Measurements from ENCODE around the gene ZC3H11A. TPM values are rescaled to one million over a fixed set of nuclear protein-coding genes. Genes with fewer than 3 reads are reported as not detected.

ZC3H11A gene
- polyA plus RNA-seq, 1 donor = 114 TPM

DNA sequence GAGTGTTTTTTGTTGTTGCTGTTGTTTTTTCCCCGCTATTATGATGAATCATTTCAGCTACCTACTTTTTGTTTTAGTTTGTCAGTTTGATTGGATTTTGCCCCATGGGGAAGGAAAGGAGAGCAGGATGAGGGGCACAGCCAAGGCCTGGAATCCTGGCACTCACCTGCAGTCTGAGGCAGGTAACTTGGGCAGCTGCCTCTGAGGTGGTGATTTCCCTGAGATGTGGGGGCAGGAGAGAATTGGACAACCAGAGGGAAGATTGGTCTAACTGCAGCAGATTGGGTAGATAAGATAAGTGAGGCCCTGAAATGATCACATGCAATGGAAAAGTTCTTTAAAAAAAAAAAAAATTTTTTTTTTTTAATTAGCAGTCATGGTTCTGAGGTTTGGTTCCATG, 31.9 kb upstream of the ZC3H11A start:
- no peak overlapping the region for H3K27ac ChIP-seq (ENCODE audit: low read length)
- H3K36me3 ChIP-seq (ENCODE audit: control insufficient read depth, insufficient read depth, low read length) = no peaks in the 10 kb centered on the region
- H3K9me3 ChIP-seq (ENCODE audit: control insufficient read depth, low read depth, low read length) = no peaks in the 10 kb centered on the region
- no CpG with 5 or more reads among the region's 1 CpG for WGBS (ENCODE audit: insufficient coverage, low lambda C conversion rate)
- H3K4me3 ChIP-seq (ENCODE audit: low read length) = no peak overlapping the region
- peaks cover 5% of the 10 kb centered on the region for H3K4me1 ChIP-seq (ENCODE audit: control insufficient read depth, insufficient read depth, low read length)
- H3K27me3 ChIP-seq (ENCODE audit: control insufficient read depth, insufficient read depth, low read length) = no peaks in the 10 kb centered on the region
- no peak for DNase-seq

DNA sequence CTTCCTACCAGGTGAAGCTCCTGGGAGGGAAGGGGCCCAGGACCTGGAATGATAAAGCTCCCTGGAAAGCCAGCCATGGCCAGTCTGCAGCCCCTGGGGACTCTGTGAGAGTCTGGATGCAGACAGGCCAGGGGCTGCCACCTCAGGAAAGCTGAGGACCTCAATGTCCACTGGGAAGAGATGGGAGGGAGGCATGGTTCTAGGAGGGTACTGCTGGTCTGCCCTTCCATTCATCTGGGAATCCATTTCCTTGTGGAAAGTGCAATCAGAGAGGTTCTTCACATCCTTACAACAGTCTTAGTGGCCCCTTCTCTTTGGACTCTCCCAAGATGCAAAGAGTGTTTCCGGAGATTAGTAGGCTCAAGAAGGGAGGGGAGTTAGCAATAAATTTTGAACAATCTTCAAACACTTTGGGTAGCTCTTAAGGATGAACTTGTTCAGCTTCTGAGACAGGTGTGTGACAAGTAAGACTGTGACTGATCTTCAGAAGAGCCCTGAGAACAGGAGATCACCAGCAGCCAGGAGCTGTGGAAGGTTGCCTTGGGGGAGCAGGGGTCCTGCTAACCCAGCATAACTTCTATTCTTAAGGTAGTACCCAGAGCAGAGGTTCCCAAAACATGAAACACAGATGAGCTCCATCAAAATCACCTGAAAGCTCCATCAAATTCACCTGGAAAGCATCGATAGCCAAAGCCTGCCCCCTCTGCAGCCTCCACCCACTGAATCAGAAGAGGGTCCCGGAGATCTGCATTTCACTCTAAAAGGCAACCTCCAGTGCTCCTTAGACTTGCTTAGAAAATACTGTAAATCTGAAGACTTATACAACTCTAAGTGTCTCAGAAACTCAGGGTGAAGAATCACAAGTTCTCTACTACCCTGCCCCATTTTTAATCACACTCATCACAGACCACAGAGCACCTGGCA, 31.1 kb upstream of the ZC3H11A start:
- H3K4me3 ChIP-seq (ENCODE audit: low read length) = no peak overlapping the region
- H3K27me3 ChIP-seq (ENCODE audit: control insufficient read depth, insufficient read depth, low read length) = no peaks in the 10 kb centered on the region
- WGBS (ENCODE audit: insufficient coverage, low lambda C conversion rate) = no CpG with 5 or more reads among the region's 3 CpGs
- H3K36me3 ChIP-seq (ENCODE audit: control insufficient read depth, insufficient read depth, low read length) = no peaks in the 10 kb centered on the region
- peaks cover 11% of the 10 kb centered on the region for H3K4me1 ChIP-seq (ENCODE audit: control insufficient read depth, insufficient read depth, low read length)
- no peak for DNase-seq
- H3K27ac ChIP-seq (ENCODE audit: low read length) = no peak overlapping the region
- H3K9me3 ChIP-seq (ENCODE audit: control insufficient read depth, low read depth, low read length) = no peaks in the 10 kb centered on the region

DNA sequence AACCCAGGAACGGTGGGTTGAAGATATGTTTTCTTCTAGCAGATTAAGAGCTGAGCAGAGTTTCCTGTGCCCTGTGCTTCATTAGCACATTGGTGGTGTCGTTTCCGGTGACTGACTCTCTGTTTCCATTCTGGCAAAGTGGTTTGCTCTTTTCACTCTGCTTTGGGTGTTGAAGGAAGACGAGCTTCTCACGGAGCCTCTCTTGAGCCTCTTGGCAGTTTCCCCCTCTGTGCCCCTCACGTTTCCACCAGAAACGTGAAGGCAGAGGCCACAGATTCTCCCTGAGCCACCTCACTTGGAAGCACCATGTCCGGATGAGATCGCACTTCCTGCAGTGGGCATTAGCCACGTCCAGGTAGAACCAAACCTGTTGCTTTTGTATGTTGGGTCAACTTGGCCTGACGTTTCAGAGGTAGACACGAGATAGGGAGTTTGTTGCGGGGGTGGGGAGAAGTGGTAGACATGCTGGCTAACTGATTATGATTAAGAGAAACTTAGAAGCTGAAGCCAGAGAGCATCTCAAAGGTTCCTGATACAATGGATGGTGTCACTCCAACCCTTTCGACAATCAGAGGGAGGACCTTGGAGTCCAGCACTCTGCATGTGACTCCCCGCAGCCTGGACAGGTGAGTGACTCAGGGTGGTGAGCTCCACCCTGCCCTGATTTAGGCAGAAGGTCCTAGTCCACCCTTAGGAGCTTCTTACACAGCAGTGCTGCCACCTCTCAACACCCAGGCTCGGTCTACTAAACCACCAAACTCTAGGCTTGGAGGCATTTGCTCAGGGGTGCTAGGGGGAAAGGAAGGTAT, 30.2 kb upstream of the ZC3H11A start, which contains the start of gene LAX1:
Gene LAX1, plus strand, starts transcription at position 155 of the 809 bp plus-strand sequence. Its CDS starts 383 bp downstream, at position 538.
- no peaks in the 10 kb centered on the region for H3K36me3 ChIP-seq (ENCODE audit: control insufficient read depth, insufficient read depth, low read length)
- peaks cover 2% of the 10 kb centered on the region for H3K9me3 ChIP-seq (ENCODE audit: control insufficient read depth, low read depth, low read length)
- no peak within 1 kb of the TSS for H3K4me3 ChIP-seq (ENCODE audit: low read length)
- peak in 1 of 2 donors; percentile 33 for DNase-seq
- no peak within 1 kb of the TSS for H3K27ac ChIP-seq (ENCODE audit: low read length)
- 67% methylated on average over 3 of the region's 16 CpGs for WGBS (ENCODE audit: insufficient coverage, low lambda C conversion rate)
- H3K4me1 ChIP-seq (ENCODE audit: control insufficient read depth, insufficient read depth, low read length) = peaks cover 15% of the 10 kb centered on the region
- H3K27me3 ChIP-seq (ENCODE audit: control insufficient read depth, insufficient read depth, low read length) = no peaks in the 10 kb centered on the region

GRCh38 chr1:203768256-203768655, 27.2 kb upstream of the ZC3H11A start:
- H3K9me3 ChIP-seq (ENCODE audit: control insufficient read depth, low read depth, low read length) = peaks cover 6% of the 10 kb centered on the region
- peak; percentile 35 to 64 for DNase-seq
- no peaks in the 10 kb centered on the region for H3K27me3 ChIP-seq (ENCODE audit: control insufficient read depth, insufficient read depth, low read length)
- H3K36me3 ChIP-seq (ENCODE audit: control insufficient read depth, insufficient read depth, low read length) = no peaks in the 10 kb centered on the region
- WGBS (ENCODE audit: insufficient coverage, low lambda C conversion rate) = no CpG with 5 or more reads among the region's 6 CpGs
- no peak overlapping the region for H3K4me3 ChIP-seq (ENCODE audit: low read length)
- peak overlapping the region; percentile 85 for H3K27ac ChIP-seq (ENCODE audit: low read length)
- peaks cover 27% of the 10 kb centered on the region for H3K4me1 ChIP-seq (ENCODE audit: control insufficient read depth, insufficient read depth, low read length)

DNA sequence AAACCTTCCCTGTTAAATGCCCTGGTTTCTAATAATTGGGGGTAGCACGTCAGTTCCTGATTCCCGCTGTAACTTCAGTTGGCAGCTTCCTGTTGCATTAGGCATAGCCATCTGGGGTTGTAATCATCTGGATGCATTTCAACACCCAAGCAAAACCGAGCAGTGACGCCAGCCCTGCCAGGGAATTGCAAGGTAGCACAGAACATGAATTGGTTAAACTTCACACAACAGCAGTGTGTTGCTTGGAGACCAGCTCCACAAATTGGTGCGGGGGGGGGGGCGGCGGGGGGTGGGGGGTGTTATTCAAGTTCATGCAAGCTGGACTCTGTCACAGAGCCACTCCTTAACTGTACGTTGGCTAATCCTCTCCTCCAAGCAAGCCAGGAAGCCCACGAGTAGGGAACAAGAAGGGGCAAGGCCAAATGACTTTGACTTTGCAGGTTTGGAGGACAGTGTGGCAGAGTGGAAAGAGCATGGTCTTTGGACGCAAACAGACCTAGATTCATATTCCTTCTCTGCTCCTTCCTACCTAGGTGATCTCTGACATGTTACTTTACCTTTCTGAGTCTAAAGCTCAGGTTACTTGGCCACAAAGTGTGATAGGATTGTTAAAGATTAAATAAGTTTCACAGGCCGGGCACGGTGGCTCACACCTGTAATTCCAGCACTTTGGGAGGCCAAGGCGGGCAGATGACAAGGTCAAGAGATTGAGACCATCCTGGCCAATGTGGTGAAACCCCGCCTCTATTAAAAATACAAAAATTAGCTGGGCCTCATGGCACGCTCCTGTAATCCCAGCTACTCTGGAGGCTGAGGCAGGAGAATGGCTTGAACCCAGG, 25.7 kb upstream of the ZC3H11A start:
- H3K4me1 ChIP-seq (ENCODE audit: control insufficient read depth, insufficient read depth, low read length) = peaks cover 27% of the 10 kb centered on the region
- H3K4me3 ChIP-seq (ENCODE audit: low read length) = no peak overlapping the region
- WGBS (ENCODE audit: insufficient coverage, low lambda C conversion rate) = no CpG with 5 or more reads among the region's 15 CpGs

GRCh38 chr1:203771901-203772301, 23.5 kb upstream of the ZC3H11A start:
- H3K36me3 ChIP-seq (ENCODE audit: control insufficient read depth, insufficient read depth, low read length) = no peaks in the 10 kb centered on the region
- H3K9me3 ChIP-seq (ENCODE audit: control insufficient read depth, low read depth, low read length) = peaks cover 6% of the 10 kb centered on the region
- H3K27ac ChIP-seq (ENCODE audit: low read length) = no peak overlapping the region
- no CpG with 5 or more reads among the region's 7 CpGs for WGBS (ENCODE audit: insufficient coverage, low lambda C conversion rate)
- DNase-seq = peak in 1 of 2 donors; percentile 28
- peaks cover 27% of the 10 kb centered on the region for H3K4me1 ChIP-seq (ENCODE audit: control insufficient read depth, insufficient read depth, low read length)
- no peaks in the 10 kb centered on the region for H3K27me3 ChIP-seq (ENCODE audit: control insufficient read depth, insufficient read depth, low read length)
- no peak overlapping the region for H3K4me3 ChIP-seq (ENCODE audit: low read length)

More for the DNA sequence above, 25.7 kb upstream of the ZC3H11A start:
- Histone ChIP-seq H3K9me3 (ENCODE audit: control insufficient read depth, low read depth, low read length) (peaks cover 6% of the 10 kb centered on the region), H3K27me3 (ENCODE audit: control insufficient read depth, insufficient read depth, low read length) (no peaks in the 10 kb centered on the region), H3K36me3 (ENCODE audit: control insufficient read depth, insufficient read depth, low read length) (no peaks in the 10 kb centered on the region), H3K27ac (ENCODE audit: low read length) (peak overlapping the region; percentile 97)
- DNase-seq = peak; percentile 96 to 98

GRCh38 chr1:203772836-203773235, 22.6 kb upstream of the ZC3H11A start:
- no peak overlapping the region for H3K27ac ChIP-seq (ENCODE audit: low read length)
- no peak overlapping the region for H3K4me3 ChIP-seq (ENCODE audit: low read length)
- no peaks in the 10 kb centered on the region for H3K36me3 ChIP-seq (ENCODE audit: control insufficient read depth, insufficient read depth, low read length)
- no peak for DNase-seq
- peaks cover 27% of the 10 kb centered on the region for H3K4me1 ChIP-seq (ENCODE audit: control insufficient read depth, insufficient read depth, low read length)
- no CpG with 5 or more reads among the region's 1 CpG for WGBS (ENCODE audit: insufficient coverage, low lambda C conversion rate)
- no peaks in the 10 kb centered on the region for H3K27me3 ChIP-seq (ENCODE audit: control insufficient read depth, insufficient read depth, low read length)
- peaks cover 6% of the 10 kb centered on the region for H3K9me3 ChIP-seq (ENCODE audit: control insufficient read depth, low read depth, low read length)

DNA sequence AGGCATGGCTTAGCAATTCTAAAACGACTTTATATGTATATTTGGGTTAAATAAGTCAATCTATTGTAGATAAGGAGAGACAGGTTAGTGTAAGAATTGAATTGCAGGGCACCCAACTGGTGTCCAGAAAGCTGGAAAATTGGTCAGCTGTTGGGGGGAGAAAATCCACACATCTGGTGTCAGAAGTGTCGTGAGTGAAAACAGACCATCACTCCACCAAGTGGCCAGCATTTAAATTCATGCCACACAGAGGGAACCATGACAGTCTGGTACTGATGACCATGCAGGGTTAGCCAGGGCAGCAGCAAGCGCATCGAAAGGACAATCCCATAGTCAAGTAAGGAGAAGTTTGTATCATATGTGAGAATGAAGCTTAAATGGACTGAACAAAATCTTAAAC, 18.8 kb upstream of the ZC3H11A start:
- DNase-seq = no peak
- no peaks in the 10 kb centered on the region for H3K27me3 ChIP-seq (ENCODE audit: control insufficient read depth, insufficient read depth, low read length)
- no peaks in the 10 kb centered on the region for H3K36me3 ChIP-seq (ENCODE audit: control insufficient read depth, insufficient read depth, low read length)
- H3K4me1 ChIP-seq (ENCODE audit: control insufficient read depth, insufficient read depth, low read length) = peaks cover 5% of the 10 kb centered on the region
- no peaks in the 10 kb centered on the region for H3K9me3 ChIP-seq (ENCODE audit: control insufficient read depth, low read depth, low read length)
- WGBS (ENCODE audit: insufficient coverage, low lambda C conversion rate) = no CpG with 5 or more reads among the region's 4 CpGs
- H3K4me3 ChIP-seq (ENCODE audit: low read length) = no peak overlapping the region
- H3K27ac ChIP-seq (ENCODE audit: low read length) = no peak overlapping the region

- Histone ChIP-seq H3K27ac (ENCODE audit: low read length) (no peak overlapping the region), H3K27me3 (ENCODE audit: control insufficient read depth, insufficient read depth, low read length) (no peaks in the 10 kb centered on the region), H3K9me3 (ENCODE audit: control insufficient read depth, low read depth, low read length) (no peaks in the 10 kb centered on the region), H3K4me3 (ENCODE audit: low read length) (no peak overlapping the region), H3K36me3 (ENCODE audit: control insufficient read depth, insufficient read depth, low read length) (no peaks in the 10 kb centered on the region), H3K4me1 (ENCODE audit: control insufficient read depth, insufficient read depth, low read length) (no peaks in the 10 kb centered on the region)
- no peak for DNase-seq
- no CpG with 5 or more reads among the region's 3 CpGs for WGBS (ENCODE audit: insufficient coverage, low lambda C conversion rate)
Observed at GRCh38 chr1:203777596-203777995, 17.8 kb upstream of the ZC3H11A start.

GRCh38 chr1:203778146-203778545, 17.3 kb upstream of the ZC3H11A start:
- H3K36me3 ChIP-seq (ENCODE audit: control insufficient read depth, insufficient read depth, low read length) = no peaks in the 10 kb centered on the region
- H3K4me1 ChIP-seq (ENCODE audit: control insufficient read depth, insufficient read depth, low read length) = no peaks in the 10 kb centered on the region
- H3K9me3 ChIP-seq (ENCODE audit: control insufficient read depth, low read depth, low read length) = no peaks in the 10 kb centered on the region
- DNase-seq = no peak
- no peaks in the 10 kb centered on the region for H3K27me3 ChIP-seq (ENCODE audit: control insufficient read depth, insufficient read depth, low read length)
- H3K27ac ChIP-seq (ENCODE audit: low read length) = no peak overlapping the region
- H3K4me3 ChIP-seq (ENCODE audit: low read length) = no peak overlapping the region
- no CpG with 5 or more reads among the region's 3 CpGs for WGBS (ENCODE audit: insufficient coverage, low lambda C conversion rate)
